ENCODE results near the gene AP1S3.

DNA sequence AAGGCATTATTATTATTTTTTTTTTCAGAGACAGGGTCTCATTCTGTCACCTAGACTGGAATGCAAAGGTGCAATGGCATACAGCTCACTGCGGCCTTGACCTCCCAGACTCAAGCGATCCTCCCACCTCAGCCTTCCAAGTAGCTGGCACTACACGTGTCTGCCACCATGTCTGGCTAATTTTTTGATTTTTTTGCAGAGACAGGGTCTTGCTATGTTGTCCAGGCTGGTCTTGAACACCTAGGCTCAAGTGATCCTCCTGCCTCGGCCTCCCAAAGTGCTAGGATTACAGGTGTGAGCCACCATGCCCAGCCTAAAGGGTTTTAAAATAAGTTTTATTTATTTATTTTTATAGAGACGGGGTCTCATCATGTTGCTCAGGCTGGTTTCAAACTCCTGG is 45.3 kb upstream of the AP1S3 start:
- TF ChIP-seq, protein P1, sequence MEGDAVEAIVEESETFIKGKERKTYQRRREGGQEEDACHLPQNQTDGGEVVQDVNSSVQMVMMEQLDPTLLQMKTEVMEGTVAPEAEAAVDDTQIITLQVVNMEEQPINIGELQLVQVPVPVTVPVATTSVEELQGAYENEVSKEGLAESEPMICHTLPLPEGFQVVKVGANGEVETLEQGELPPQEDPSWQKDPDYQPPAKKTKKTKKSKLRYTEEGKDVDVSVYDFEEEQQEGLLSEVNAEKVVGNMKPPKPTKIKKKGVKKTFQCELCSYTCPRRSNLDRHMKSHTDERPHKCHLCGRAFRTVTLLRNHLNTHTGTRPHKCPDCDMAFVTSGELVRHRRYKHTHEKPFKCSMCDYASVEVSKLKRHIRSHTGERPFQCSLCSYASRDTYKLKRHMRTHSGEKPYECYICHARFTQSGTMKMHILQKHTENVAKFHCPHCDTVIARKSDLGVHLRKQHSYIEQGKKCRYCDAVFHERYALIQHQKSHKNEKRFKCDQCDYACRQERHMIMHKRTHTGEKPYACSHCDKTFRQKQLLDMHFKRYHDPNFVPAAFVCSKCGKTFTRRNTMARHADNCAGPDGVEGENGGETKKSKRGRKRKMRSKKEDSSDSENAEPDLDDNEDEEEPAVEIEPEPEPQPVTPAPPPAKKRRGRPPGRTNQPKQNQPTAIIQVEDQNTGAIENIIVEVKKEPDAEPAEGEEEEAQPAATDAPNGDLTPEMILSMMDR (IDR thresholded peaks at IDR 0.05): no peak
- TF ChIP-seq EZH2 (IDR thresholded peaks at IDR 0.05): no peak
